Measurements from ENCODE around the gene OR7C1. TPM values are rescaled to one million over a fixed set of nuclear protein-coding genes. Genes with fewer than 3 reads are reported as not detected.

OR7C1 gene
- total and polyA plus RNA-seq, 2 experiments from 2014 or later = 0.03 TPM; not detected in 1

GRCh38 chr19:14768001-14768400 is 67.0 kb downstream of the OR7C1 start:
- H3K27me3 ChIP-seq (ENCODE audit: insufficient read depth) = no peaks in the 10 kb centered on the region
- no peak overlapping the region for H2AFZ ChIP-seq
- peaks cover 9% of the 10 kb centered on the region for H3K27me3 Mint-ChIP-seq (ENCODE audit: insufficient read depth, low read depth, poor library complexity)
- no peak for TF ChIP-seq ZNF114 (CRISPR knock-in tag; IDR thresholded peaks at IDR 0.05)
- TF ChIP-seq ZNF462 (CRISPR knock-in tag; IDR thresholded peaks at IDR 0.05) = no peak
- no peak for TF ChIP-seq CREB1 (CRISPR knock-in tag; IDR thresholded peaks at IDR 0.05; ENCODE audit: low read depth)
- TF ChIP-seq EZH2phosphoT487 (IDR thresholded peaks at IDR 0.05; ENCODE audit: unreplicated experiment) = no peak
- no peak for TF ChIP-seq NANOG (IDR thresholded peaks at IDR 0.05; ENCODE audit: borderline replicate concordance)
- TF ChIP-seq STAT1 (IDR thresholded peaks at IDR 0.05; ENCODE audit: unreplicated experiment) = no peak
- no peak for TF ChIP-seq POLR2AphosphoS5 (IDR thresholded peaks at IDR 0.05; ENCODE audit: low read depth)
- no peak for TF ChIP-seq CTCF (conservative IDR thresholded peaks at IDR 0.05; ENCODE audit: low read depth in 2 of 2)
- TF ChIP-seq ZNF331 (CRISPR knock-in tag; IDR thresholded peaks at IDR 0.05; ENCODE audit: low read depth) = no peak
- no peak for TF ChIP-seq JUNB (IDR thresholded peaks at IDR 0.05; ENCODE audit: unreplicated experiment)
- no peak for TF ChIP-seq ETS1 (IDR thresholded peaks at IDR 0.05)
- no peak for TF ChIP-seq EZH2 (IDR thresholded peaks at IDR 0.05; ENCODE audit: low read depth, unreplicated experiment)
- TF ChIP-seq REST (IDR thresholded peaks at IDR 0.05; ENCODE audit: unreplicated experiment) = no peak
- H3K4me1 ChIP-seq (ENCODE audit: insufficient read depth) = no peaks in the 10 kb centered on the region
- DNase-seq (ENCODE audit: low spot score) (no peak), ATAC-seq (no peak)
- no peaks in the 10 kb centered on the region for H4K20me1 ChIP-seq (replicated peaks; ENCODE audit: insufficient read depth)
- no peak overlapping the region for H3K4me3 Mint-ChIP-seq
- peaks cover 13% of the 10 kb centered on the region for H3K9me3 Mint-ChIP-seq
- H3K27ac ChIP-seq (ENCODE audit: low read depth) = no peak overlapping the region
- H3K9me2 ChIP-seq (ENCODE audit: insufficient read depth) = no peaks in the 10 kb centered on the region
- no peaks in the 10 kb centered on the region for H3F3A ChIP-seq (replicated peaks; ENCODE audit: low read depth)
- no peaks in the 10 kb centered on the region for H3K36me3 ChIP-seq (ENCODE audit: insufficient read depth)
- H3K27ac Mint-ChIP-seq = no peak overlapping the region
- H3K4me2 ChIP-seq = no peak overlapping the region
- H3K79me2 ChIP-seq (replicated peaks; ENCODE audit: insufficient read depth) = no peaks in the 10 kb centered on the region
- H3K4me3 ChIP-seq = no peak overlapping the region
- H3K36me3 Mint-ChIP-seq (ENCODE audit: low read depth) = peaks cover 39% of the 10 kb centered on the region
- H3K4me1 Mint-ChIP-seq = no peaks in the 10 kb centered on the region

Measured in GM23338 (cell line).